Esophagus (tissue), 2 donors: Measurements from ENCODE around the gene CRHBP. TPM values are rescaled to one million over a fixed set of nuclear protein-coding genes. Genes with fewer than 3 reads are reported as not detected.
"Not testable (repeated sequence)": the region's sequence is repeated elsewhere in the genome, so short reads cannot be mapped to it uniquely, and the experiment has no call there.

Experiments used
- H3K27ac ChIP-seq, 2 donors: one replicate each; pipeline ENCODE4 v1.5.1; 2013; ENCODE audit warnings: low read depth in 2 of 2, mild to moderate bottlenecking in 2 of 2, inconsistent platforms in 1 of 2, low read length in 1 of 2, moderate library complexity in 1 of 2
- H3K27me3 ChIP-seq, 2 donors: one replicate each; pipeline ENCODE4 v1.6.1; 2013; ENCODE audit warnings: low read length in 2 of 2, control low read depth in 1 of 2, mild to moderate bottlenecking in 1 of 2; ENCODE audit not compliant: insufficient read depth in 2 of 2, control insufficient read depth in 1 of 2
- H3K36me3 ChIP-seq, 2 donors: one replicate each; pipeline ENCODE4 v1.6.1; 2013; ENCODE audit warnings: low read length in 1 of 2; ENCODE audit not compliant: control insufficient read depth in 2 of 2, insufficient read depth in 2 of 2
- H3K4me1 ChIP-seq, 2 donors: one replicate each; pipeline ENCODE4 v1.6.1; 2013; ENCODE audit warnings: low read length in 1 of 2; ENCODE audit not compliant: control insufficient read depth in 2 of 2, insufficient read depth in 2 of 2
- H3K4me3 ChIP-seq, 2 donors: one replicate each; pipeline ENCODE4 v1.5.1; 2013; ENCODE audit warnings: low read length in 2 of 2, mild to moderate bottlenecking in 2 of 2, low read depth in 1 of 2, moderate library complexity in 1 of 2
- H3K9me3 ChIP-seq, 2 donors: one replicate each; pipeline ENCODE4 v1.6.1; 2013; ENCODE audit warnings: mild to moderate bottlenecking in 2 of 2, low read depth in 1 of 2, low read length in 1 of 2, moderate library complexity in 1 of 2; ENCODE audit not compliant: control insufficient read depth in 2 of 2, insufficient read depth in 1 of 2
- WGBS, 2 donors: extraction: QIAGEN DNeasy Blood & Tissue Kit; methylation state at CpG; one replicate each; pipeline ENCODE4 v1.1.7; 2013; 5-methylcytosine and 5-hydroxymethylcytosine counted together
- polyA plus RNA-seq, 2 donors: library from polyadenylated mRNA; stranded (reverse); fragments of 200-250 nt; gene quantifications; one replicate each; pipeline ENCODE4 v1.2.3, GENCODE V29; 2013
- donor health status: healthy with polysubstance abuse.
- donor health status: Bipolar disorder and iron deficiency.

Gene CRHBP
- polyA plus RNA-seq, 2 donors = 0.10 to 0.19 TPM

DNA sequence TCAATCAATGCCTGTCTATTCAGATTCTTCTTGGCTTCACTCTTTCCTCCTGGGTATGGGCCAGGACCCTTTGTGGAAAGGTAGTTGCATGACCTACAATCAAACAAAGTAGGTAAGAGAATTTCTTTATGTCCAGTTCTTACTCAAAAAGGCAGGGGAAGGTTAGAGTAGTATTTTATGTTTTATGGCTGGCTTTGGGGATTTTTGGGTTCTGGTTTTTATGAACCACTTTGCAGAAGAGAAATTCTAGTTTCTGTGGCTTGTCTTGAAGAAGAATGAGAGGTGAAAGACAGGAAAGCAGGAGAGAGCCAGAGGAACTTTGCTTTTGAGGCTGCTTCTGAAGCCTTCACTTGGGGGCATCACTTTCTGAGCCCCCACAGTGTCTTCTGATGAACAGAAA is 14.7 kb upstream of the CRHBP start:
- no peak overlapping the region for H3K4me3 ChIP-seq
- H3K4me1 ChIP-seq = no peaks in the 10 kb centered on the region
- H3K36me3 ChIP-seq = no peaks in the 10 kb centered on the region
- H3K27me3 ChIP-seq = no peaks in the 10 kb centered on the region
- no peaks in the 10 kb centered on the region for H3K9me3 ChIP-seq
- H3K27ac ChIP-seq = no peak overlapping the region

DNA sequence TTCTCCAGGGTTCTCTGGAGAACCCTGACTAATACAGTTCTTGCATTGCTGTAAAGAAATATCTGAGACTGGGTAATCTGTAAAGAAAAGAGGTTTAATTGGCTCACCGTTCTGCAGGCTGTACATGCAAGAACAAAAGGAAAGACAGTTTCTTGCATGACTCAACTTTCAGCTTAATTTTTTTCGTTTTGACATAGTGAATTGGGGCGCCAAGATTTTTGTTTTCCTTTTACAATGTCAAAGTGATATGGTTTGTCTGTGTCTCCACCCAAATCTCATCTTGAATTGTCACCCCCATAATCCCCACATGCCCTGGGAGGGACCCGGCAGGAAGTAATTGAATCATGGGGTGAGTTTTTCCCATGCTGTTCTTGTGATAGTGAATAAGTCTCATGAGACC is 11.8 kb upstream of the CRHBP start:
- no peaks in the 10 kb centered on the region for H3K4me1 ChIP-seq
- H3K36me3 ChIP-seq = no peaks in the 10 kb centered on the region
- no peaks in the 10 kb centered on the region for H3K27me3 ChIP-seq
- 47 to 69% methylated on average over 4 of the region's 4 CpGs for WGBS, 2 donors
- no peak overlapping the region for H3K4me3 ChIP-seq
- H3K9me3 ChIP-seq = no peaks in the 10 kb centered on the region
- peak overlapping the region in 1 of 2 donors; percentile 40 for H3K27ac ChIP-seq

DNA sequence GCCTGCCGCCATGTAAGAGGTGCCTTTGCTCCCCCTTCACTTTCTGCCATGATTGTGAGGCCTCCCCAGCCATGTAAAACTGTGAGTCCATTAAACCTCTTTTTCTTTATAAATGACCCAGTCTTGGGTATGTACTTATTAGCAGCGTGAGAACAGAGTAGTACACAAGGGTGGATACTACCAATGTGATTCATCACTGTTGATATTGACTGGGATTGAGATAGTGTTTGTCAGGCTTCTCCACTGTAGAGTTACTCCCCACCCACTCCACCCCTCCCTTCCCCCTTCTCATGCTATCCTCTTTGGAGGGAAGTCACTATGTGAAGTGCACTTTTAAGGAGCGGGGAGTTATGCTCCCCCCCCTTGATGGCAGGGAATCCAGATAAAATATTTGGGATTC is 11.4 kb upstream of the CRHBP start:
- Histone ChIP-seq H3K36me3 (no peaks in the 10 kb centered on the region), H3K4me1 (no peaks in the 10 kb centered on the region), H3K9me3 (no peaks in the 10 kb centered on the region), H3K27ac (peak overlapping the region in 1 of 2 donors; percentile 40), H3K4me3 (no peak overlapping the region), H3K27me3 (no peaks in the 10 kb centered on the region)
- WGBS, 2 donors = 92% methylated on average over 3 of the region's 3 CpGs

DNA sequence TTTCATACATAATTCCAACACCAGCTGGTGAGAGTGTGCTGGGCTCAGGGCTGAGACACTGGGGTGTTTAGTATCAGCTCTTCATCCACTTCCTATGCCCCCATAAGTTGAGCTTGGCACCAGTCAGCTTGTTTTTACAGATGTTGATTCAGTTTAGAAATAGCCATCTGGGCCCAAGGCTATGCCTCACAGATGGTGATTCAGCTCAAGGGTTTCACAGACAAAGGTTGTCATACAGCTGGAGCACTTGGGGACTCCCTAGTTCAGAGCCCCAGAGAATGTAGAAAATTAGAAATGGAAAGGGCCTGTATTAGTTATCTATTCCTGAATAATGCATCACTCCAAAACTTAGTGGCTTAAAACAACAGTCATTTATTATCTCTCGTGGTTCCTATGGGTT is 10.3 kb upstream of the CRHBP start:
- H3K9me3 ChIP-seq = no peaks in the 10 kb centered on the region
- H3K27ac ChIP-seq = no peak overlapping the region
- H3K4me3 ChIP-seq = no peak overlapping the region
- no peaks in the 10 kb centered on the region for H3K27me3 ChIP-seq
- WGBS, 2 donors = 69 to 70% methylated on average over 1 of the region's 1 CpG
- H3K36me3 ChIP-seq = no peaks in the 10 kb centered on the region
- no peaks in the 10 kb centered on the region for H3K4me1 ChIP-seq

DNA sequence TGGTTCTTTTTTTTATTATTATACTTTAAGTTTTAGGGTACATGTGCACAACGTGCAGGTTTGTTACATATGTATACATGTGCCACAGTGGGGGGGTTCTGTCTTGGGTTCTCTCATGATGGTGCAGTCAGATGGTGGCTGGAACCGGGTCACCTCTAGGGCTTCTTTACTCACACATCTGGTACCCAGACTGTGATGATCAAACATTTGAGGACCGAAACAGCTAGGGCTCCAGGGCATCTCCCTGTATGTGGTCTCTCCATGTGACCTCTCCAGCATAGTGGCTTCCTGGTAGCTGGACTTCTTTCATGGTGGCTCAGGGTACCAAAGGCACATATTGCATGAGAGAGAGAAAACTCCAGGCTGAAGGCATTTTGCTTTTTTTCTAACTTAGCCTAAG is 9.8 kb upstream of the CRHBP start:
- no peak overlapping the region for H3K4me3 ChIP-seq
- no peaks in the 10 kb centered on the region for H3K36me3 ChIP-seq
- H3K4me1 ChIP-seq = no peaks in the 10 kb centered on the region
- H3K9me3 ChIP-seq = no peaks in the 10 kb centered on the region
- H3K27me3 ChIP-seq = no peaks in the 10 kb centered on the region
- H3K27ac ChIP-seq = no peak overlapping the region
- 78 to 81% methylated on average over 3 of the region's 3 CpGs for WGBS, 2 donors

DNA sequence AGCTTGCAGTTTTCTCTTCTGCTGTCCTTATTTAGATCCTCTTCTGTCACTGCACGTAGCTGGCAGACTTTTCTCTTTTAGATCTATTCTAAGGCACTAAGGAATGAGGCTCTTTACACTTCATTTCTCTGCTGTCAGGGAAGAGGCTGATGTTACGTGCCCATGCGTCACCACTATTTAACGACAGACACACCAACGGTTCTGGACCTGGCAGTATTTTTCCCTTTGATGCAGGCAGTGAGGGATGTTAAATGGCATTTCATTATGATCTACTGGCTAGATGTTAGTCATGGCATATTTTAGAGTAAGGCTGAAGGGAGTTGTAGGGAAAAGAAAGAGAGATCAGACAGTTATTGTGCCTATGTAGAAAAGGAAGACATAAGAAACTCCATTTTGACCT is 8.2 kb upstream of the CRHBP start:
- Histone ChIP-seq H3K27ac (no peak overlapping the region), H3K4me1 (no peaks in the 10 kb centered on the region), H3K4me3 (no peak overlapping the region), H3K27me3 (no peaks in the 10 kb centered on the region), H3K36me3 (no peaks in the 10 kb centered on the region), H3K9me3 (no peaks in the 10 kb centered on the region)
- 62 to 65% methylated on average over 5 of the region's 5 CpGs for WGBS, 2 donors

DNA sequence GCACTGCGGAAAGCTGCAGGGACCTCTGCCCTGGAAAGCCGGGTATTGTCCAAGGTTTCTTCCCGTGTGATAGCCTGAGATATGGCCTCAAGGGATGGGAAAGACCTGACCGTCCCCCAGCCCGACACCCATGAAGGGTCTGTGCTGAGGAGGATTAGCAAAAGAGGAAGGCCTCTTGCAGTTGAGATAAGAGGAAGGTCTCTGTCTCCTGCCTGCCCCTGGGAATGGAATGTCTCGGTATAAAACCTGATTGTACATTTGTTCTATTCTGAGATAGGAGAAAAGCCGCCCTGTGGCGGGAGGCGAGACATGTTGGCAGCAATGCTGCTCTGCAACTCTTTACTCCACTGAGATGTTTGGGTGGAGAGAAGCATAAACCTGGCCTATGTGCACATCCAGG is 7.6 kb upstream of the CRHBP start:
- H3K4me3 ChIP-seq, H3K27me3 ChIP-seq, H3K36me3 ChIP-seq, H3K4me1 ChIP-seq, H3K27ac ChIP-seq, H3K9me3 ChIP-seq: not testable (repeated sequence)
- WGBS, 2 donors = 59 to 69% methylated on average over 9 of the region's 9 CpGs

DNA sequence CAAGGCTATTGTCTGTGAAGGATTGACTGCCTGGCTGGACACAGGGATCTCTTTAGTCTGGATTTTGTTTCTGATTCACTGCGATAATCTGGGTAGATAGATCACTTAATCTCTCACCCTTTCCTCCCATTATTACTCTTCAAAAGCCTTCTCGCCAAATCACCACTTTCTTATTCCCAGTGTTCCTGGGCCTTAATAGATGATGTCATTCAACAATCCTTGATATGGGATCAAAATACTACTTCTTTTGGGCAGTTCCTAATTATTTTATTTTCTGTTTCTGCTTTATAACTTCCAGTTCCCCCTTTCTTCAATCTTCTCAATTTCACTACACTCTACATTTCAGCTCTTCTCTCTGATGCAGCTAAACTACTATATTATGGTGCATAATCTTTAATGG is 6.8 kb upstream of the CRHBP start:
- Histone ChIP-seq H3K4me3 (no peak overlapping the region), H3K9me3 (no peaks in the 10 kb centered on the region), H3K36me3 (no peaks in the 10 kb centered on the region), H3K4me1 (no peaks in the 10 kb centered on the region), H3K27me3 (no peaks in the 10 kb centered on the region), H3K27ac (no peak overlapping the region)
- WGBS, 2 donors = 80 to 83% methylated on average over 2 of the region's 2 CpGs

DNA sequence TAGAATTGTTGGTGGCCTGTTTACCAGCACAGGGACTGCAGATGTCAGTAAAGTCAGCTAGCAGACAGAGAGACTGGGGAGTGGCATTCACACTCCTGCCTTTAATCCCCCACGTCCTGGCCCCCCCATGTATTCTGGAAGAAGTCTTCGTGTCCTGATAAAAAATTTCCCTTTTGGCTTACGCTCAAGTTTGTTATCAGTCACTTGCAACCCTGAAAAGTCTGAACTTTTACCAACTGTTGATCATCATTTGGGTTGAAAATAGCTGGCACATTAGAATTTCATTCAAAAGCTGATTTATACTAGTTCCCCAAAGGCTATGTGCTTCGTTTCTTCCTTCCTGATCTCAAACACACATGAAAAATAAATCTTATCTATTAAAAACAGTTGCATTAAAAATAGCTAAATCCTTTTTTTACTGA is 5.8 kb upstream of the CRHBP start:
- Histone ChIP-seq H3K4me1 (no peaks in the 10 kb centered on the region), H3K4me3 (no peak overlapping the region), H3K27me3 (no peaks in the 10 kb centered on the region), H3K27ac (no peak overlapping the region), H3K9me3 (no peaks in the 10 kb centered on the region), H3K36me3 (no peaks in the 10 kb centered on the region)
- WGBS, 2 donors = 40 to 44% methylated on average over 4 of the region's 4 CpGs

DNA sequence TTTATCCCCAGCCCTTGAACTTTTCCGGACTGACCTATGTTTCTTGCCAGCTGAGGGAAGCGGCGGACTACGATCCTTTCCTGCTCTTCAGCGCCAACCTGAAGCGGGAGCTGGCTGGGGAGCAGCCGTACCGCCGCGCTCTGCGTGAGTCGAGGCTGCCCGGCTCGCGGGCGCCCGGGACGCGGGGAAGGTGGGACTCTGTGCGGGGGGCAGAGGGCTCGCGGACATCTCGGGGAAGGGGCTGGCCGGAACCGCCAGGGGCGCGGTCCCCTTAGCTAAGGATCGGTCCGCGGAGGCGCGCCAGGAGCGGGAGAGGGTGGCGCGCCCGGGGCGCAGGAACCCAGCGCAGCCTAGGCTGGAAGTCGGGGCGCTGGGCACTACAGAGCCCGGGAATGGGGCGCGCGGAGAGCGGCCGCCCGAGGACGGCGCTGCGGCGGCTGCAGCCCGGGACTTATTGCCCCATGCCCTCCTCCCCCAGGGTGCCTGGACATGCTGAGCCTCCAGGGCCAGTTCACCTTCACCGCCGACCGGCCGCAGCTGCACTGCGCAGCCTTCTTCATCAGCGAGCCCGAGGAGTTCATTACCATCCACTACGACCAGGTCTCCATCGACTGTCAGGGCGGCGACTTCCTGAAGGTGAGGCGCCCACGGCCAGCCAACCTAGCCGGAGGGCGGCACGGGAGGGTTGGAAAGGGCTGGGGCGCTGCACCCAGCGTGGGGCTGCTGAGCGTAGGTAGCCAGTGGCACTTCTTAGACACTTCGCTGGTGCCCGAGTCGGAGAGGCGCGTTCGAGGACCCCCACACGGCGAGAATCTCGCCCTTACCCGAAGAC is 922 bp downstream of the CRHBP start:
- Histone ChIP-seq H3K9me3 (no peaks in the 10 kb centered on the region), H3K36me3 (no peaks in the 10 kb centered on the region), H3K27me3 (peaks cover 7 to 9% of the 10 kb centered on the region in 2 donors), H3K4me1 (peaks cover 0 to 7% of the 10 kb centered on the region in 2 donors), H3K27ac (no peak overlapping the region), H3K4me3 (peak overlapping the region in 1 of 2 donors; percentile 25)
- 3% methylated on average over 64 to 81 of the region's 81 CpGs for WGBS, 2 donors
